Astrocyte (in vitro differentiated cells and primary cell): ENCODE results near the gene DISP3.

ENCODE experiments used
- EZH2 ChIP-seq: IDR thresholded peaks from 2 replicates; pipeline ENCODE4 v1.6.1; 2012; ENCODE audit warnings: mild to moderate bottlenecking, low read length, inconsistent platforms; ENCODE audit not compliant: insufficient read depth
- TF ChIP-seq, protein P1 (sequence below): IDR thresholded peaks from 2 replicates; pipeline ENCODE4 v1.5.1; 2011; ENCODE audit warnings: low read depth, mild to moderate bottlenecking, inconsistent platforms, low read length, moderate library complexity; ENCODE audit not compliant: insufficient read depth

DNA sequence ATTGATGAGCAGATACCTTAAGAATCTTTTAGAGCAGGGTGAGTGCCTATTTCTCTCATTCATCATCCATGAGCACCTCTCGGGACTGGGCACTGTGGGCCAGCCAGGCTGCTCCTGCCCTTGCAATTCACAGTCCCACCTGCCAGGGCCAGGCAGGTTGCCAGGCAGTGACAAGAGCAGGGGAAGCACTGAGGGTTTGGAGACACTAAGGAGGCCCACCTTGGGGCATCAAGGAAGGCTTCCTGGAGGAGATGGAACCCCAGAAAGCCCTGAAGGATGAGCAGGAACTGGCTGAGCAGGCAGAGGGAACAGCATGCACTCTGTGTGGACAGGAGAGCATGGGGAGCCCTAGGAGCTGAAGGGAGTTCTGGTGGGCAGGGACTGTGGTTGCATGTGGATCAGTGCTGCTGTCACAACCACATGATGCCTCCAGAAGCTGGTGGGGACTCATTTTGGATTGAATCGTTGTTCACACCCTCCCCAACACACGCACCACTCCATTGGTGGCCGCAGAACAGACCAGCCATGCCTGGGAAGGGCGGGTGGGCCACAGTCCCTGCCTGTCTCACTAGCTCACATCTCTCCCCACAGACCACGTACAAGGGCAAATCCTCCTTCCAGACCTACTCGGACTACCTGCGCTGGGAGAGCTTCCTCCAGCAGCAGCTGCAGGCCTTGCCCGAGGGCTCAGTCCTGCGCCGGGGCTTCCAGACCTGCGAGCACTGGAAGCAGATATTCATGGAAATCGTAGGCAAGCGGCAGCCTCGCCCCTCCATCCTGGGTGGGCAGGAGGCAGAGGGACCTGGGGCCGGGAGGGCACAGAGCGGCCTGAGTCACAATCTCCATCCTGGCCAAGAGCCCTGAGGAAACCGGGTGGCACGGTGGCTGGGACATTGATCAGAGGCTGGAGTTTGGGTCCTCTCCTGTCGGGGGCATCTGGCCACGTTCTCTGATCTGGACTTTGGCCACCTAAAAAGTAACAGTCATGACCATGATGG, 55.1 kb downstream of the DISP3 start:
- TF ChIP-seq, protein P1, sequence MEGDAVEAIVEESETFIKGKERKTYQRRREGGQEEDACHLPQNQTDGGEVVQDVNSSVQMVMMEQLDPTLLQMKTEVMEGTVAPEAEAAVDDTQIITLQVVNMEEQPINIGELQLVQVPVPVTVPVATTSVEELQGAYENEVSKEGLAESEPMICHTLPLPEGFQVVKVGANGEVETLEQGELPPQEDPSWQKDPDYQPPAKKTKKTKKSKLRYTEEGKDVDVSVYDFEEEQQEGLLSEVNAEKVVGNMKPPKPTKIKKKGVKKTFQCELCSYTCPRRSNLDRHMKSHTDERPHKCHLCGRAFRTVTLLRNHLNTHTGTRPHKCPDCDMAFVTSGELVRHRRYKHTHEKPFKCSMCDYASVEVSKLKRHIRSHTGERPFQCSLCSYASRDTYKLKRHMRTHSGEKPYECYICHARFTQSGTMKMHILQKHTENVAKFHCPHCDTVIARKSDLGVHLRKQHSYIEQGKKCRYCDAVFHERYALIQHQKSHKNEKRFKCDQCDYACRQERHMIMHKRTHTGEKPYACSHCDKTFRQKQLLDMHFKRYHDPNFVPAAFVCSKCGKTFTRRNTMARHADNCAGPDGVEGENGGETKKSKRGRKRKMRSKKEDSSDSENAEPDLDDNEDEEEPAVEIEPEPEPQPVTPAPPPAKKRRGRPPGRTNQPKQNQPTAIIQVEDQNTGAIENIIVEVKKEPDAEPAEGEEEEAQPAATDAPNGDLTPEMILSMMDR = no peak
- no peak for TF ChIP-seq EZH2
